H1 (cell line): ENCODE data around the gene RITA1. TPM values are rescaled to one million over a fixed set of nuclear protein-coding genes. Genes with fewer than 3 reads are reported as not detected.
A peak's percentile ranks its signal among the peaks of the same experiment; 100 is the strongest.

Source experiments
- CTCF ChIA-PET: fragments of 300-600 bp; sonication (Branson Sonifier 250); formaldehyde crosslinking; loops from one replicate; lab custom pipeline; 2021; ENCODE audit not compliant: partially characterized antibody; lab: Charles Lee
- POLR2A ChIA-PET: fragments of 300-600 bp; sonication (Branson Sonifier 250); formaldehyde crosslinking; loops from one replicate; lab custom pipeline; 2021; ENCODE audit warnings: inconsistent platforms; ENCODE audit not compliant: partially characterized antibody; lab: Charles Lee
- DNase-seq, 2 experiments: peaks; one replicate each; pipeline versions ENCODE4 v3.0.0 to v3.0.0-alpha.2; 2010 to 2022; ENCODE audit warnings: low spot score in 2 of 2, low read depth in 1 of 2, mixed read lengths in 1 of 2
- FAIRE-seq: peaks from 2 replicates; lab custom pipeline; 2011; peaks lifted over from hg19 to GRCh38; lab: Jason Lieb, UNC
- H2AFZ ChIP-seq: 2 replicates; pipeline ENCODE4 v1.8.1; 2012; ENCODE audit warnings: low read length, inconsistent platforms
- H2AK5ac ChIP-seq: 2 replicates; pipeline ENCODE4 v1.6.1; 2013; ENCODE audit warnings: low read depth, low read length
- H2BK120ac ChIP-seq: replicated peaks from 2 replicates; pipeline ENCODE3; 2013; ENCODE audit warnings: low read depth, low read length, inconsistent platforms
- H2BK12ac ChIP-seq: 2 replicates; pipeline ENCODE4 v1.6.1; 2013; ENCODE audit warnings: low read depth, low read length
- H2BK15ac ChIP-seq: 2 replicates; pipeline ENCODE4 v1.6.1; 2013; ENCODE audit warnings: low read length
- H2BK20ac ChIP-seq: 2 replicates; pipeline ENCODE4 v1.6.1; 2013; ENCODE audit warnings: low read length
- H2BK5ac ChIP-seq: 2 replicates; pipeline ENCODE4 v1.6.1; 2013; ENCODE audit warnings: low read depth, low read length
- H3K14ac ChIP-seq: 2 replicates; pipeline ENCODE4 v1.6.1; 2013; ENCODE audit warnings: inconsistent platforms; ENCODE audit not compliant: insufficient read length
- H3K18ac ChIP-seq: 2 replicates; pipeline ENCODE4 v1.6.1; 2013; ENCODE audit warnings: low read length; ENCODE audit errors: extremely low read depth
- H3K23ac ChIP-seq: 2 replicates; pipeline ENCODE4 v1.6.1; 2013; ENCODE audit warnings: inconsistent platforms; ENCODE audit not compliant: insufficient read length
- H3K23me2 ChIP-seq: 2 replicates; pipeline ENCODE4 v1.6.1; 2013; ENCODE audit warnings: low read depth, low read length
- H3K27ac ChIP-seq: 2 replicates; pipeline ENCODE4 v1.6.1; 2011; ENCODE audit warnings: low read depth, low read length, inconsistent platforms
- H3K27me3 ChIP-seq, 4 experiments: replicated peaks in 1 of 4; 1 replicate in 1 of 4; 2 replicates in 3 of 4; pipeline versions ENCODE4 v1.6.1 to v1.8.1; 2011 to 2013; ENCODE audit warnings: low read length in 3 of 4, mild to moderate bottlenecking in 3 of 4, inconsistent platforms in 2 of 4, mixed read lengths in 2 of 4, moderate library complexity in 1 of 4; ENCODE audit not compliant: control insufficient read depth in 3 of 4, insufficient read depth in 3 of 4; ENCODE audit errors: extremely low read depth in 1 of 4
- H3K36me3 ChIP-seq, 4 experiments: 2 replicates each; pipeline versions ENCODE4 v1.6.1 to v1.8.1; 2011 to 2013; ENCODE audit warnings: mild to moderate bottlenecking in 4 of 4, low read length in 3 of 4, moderate library complexity in 2 of 4, control low read depth in 1 of 4, inconsistent platforms in 1 of 4; ENCODE audit not compliant: insufficient read depth in 4 of 4, control insufficient read depth in 2 of 4
- H3K4ac ChIP-seq: replicated peaks from 2 replicates; pipeline ENCODE3; 2013; ENCODE audit warnings: low read length, low read depth, mixed read lengths, inconsistent platforms; ENCODE audit not compliant: insufficient read length
- H3K4me1 ChIP-seq, 4 experiments: replicated peaks in 1 of 4; 1 replicate in 1 of 4; 2 replicates in 3 of 4; pipeline versions ENCODE4 v1.6.1 to v1.8.1; 2011 to 2013; ENCODE audit warnings: low read length in 3 of 4, inconsistent platforms in 2 of 4, mixed read lengths in 1 of 4; ENCODE audit not compliant: insufficient read depth in 4 of 4, control insufficient read depth in 3 of 4
- H3K4me2 ChIP-seq, 2 experiments: 2 replicates each; pipeline versions ENCODE4 v1.6.1 to v1.8.1; 2011 to 2013; ENCODE audit warnings: low read depth in 2 of 2, low read length in 2 of 2, control low read depth in 1 of 2, inconsistent platforms in 1 of 2, mild to moderate bottlenecking in 1 of 2; ENCODE audit not compliant: insufficient read depth in 1 of 2
- H3K4me3 ChIP-seq, 4 experiments: fragments of 200-600, 300-600 bp in 1 of 4; sonication (generic), shearing (Covaris generic), sonication (Bioruptor Twin) in 1 of 4; 2 replicates each; pipeline versions ENCODE4 v1.5.1 to v1.8.1; 2011 to 2016; ENCODE audit warnings: low read length in 4 of 4, low read depth in 3 of 4, control low read depth in 2 of 4, inconsistent platforms in 2 of 4, mild to moderate bottlenecking in 2 of 4, mixed read lengths in 1 of 4, moderate library complexity in 1 of 4; ENCODE audit not compliant: insufficient read depth in 2 of 4; ENCODE audit errors: extremely low read depth in 1 of 4
- H3K56ac ChIP-seq: replicated peaks from 2 replicates; pipeline ENCODE3; 2013; ENCODE audit warnings: low read depth, mild to moderate bottlenecking, mixed read lengths, low read length, inconsistent platforms; ENCODE audit not compliant: insufficient read length
- H3K79me1 ChIP-seq: 2 replicates; pipeline ENCODE4 v1.6.1; 2013; ENCODE audit warnings: low read depth, low read length, control low read depth
- H3K79me2 ChIP-seq, 2 experiments: 2 replicates each; pipeline versions ENCODE4 v1.6.1 to v1.8.1; 2012 to 2013; ENCODE audit warnings: low read length in 2 of 2, mild to moderate bottlenecking in 2 of 2, inconsistent platforms in 1 of 2; ENCODE audit not compliant: insufficient read depth in 2 of 2, control insufficient read depth in 1 of 2
- H3K9ac ChIP-seq, 4 experiments: replicated peaks in 1 of 4; 1 replicate in 1 of 4; 2 replicates in 3 of 4; pipeline versions ENCODE4 v1.6.1 to v1.8.1; 2011 to 2013; ENCODE audit warnings: low read depth in 3 of 4, low read length in 3 of 4, control low read depth in 2 of 4, mild to moderate bottlenecking in 2 of 4, moderate library complexity in 2 of 4, inconsistent platforms in 1 of 4; ENCODE audit errors: extremely low read depth in 1 of 4
- H3K9me3 ChIP-seq, 2 experiments: 2 replicates each; pipeline versions ENCODE4 v1.6.1 to v1.8.1; 2012 to 2013; ENCODE audit warnings: mild to moderate bottlenecking in 2 of 2, moderate library complexity in 2 of 2, control low read depth in 1 of 2, inconsistent platforms in 1 of 2, low read depth in 1 of 2, low read length in 1 of 2, mixed read lengths in 1 of 2; ENCODE audit not compliant: insufficient read depth in 2 of 2
- H4K20me1 ChIP-seq, 2 experiments: replicated peaks in 1 of 2; 2 replicates each; pipeline versions ENCODE3 to v1.8.1; 2011 to 2013; ENCODE audit warnings: inconsistent platforms in 2 of 2, low read length in 2 of 2, mild to moderate bottlenecking in 1 of 2; ENCODE audit not compliant: insufficient read depth in 2 of 2, control insufficient read depth in 1 of 2
- H4K5ac ChIP-seq: 2 replicates; pipeline ENCODE4 v1.6.1; 2013; ENCODE audit warnings: low read length, low read depth, mixed read lengths, inconsistent platforms; ENCODE audit not compliant: insufficient read length
- H4K8ac ChIP-seq: 2 replicates; pipeline ENCODE4 v1.8.0; 2013; ENCODE audit warnings: mild to moderate bottlenecking, moderate library complexity, low read length, inconsistent platforms; ENCODE audit not compliant: insufficient read depth; ENCODE audit errors: extremely low read depth
- H4K91ac ChIP-seq: replicated peaks from 2 replicates; pipeline ENCODE3; 2013; ENCODE audit warnings: low read length, mixed read lengths, inconsistent platforms; ENCODE audit not compliant: insufficient read length
- ATF2 ChIP-seq: IDR thresholded peaks from 2 replicates; pipeline ENCODE4 v1.6.1; 2012; ENCODE audit warnings: low read length, inconsistent platforms
- CHD2 ChIP-seq: IDR thresholded peaks from 2 replicates; pipeline ENCODE4 v1.6.1; 2012; ENCODE audit warnings: low read length, improper control_type of control experiment
- JUN ChIP-seq: IDR thresholded peaks from 2 replicates; pipeline ENCODE4 v1.6.1; 2011; ENCODE audit warnings: low read depth, mild to moderate bottlenecking, improper control_type of control experiment, low read length
- PHF8 ChIP-seq: fragments of 200-600 bp; sonication (generic); conservative IDR thresholded peaks from 2 replicates; pipeline ENCODE4 v1.7.1; 2012; ENCODE audit warnings: low read depth, mild to moderate bottlenecking, inconsistent platforms, low read length, moderate library complexity
- TAF1 ChIP-seq: IDR thresholded peaks from 2 replicates; pipeline ENCODE4 v1.6.1; 2011; ENCODE audit warnings: mild to moderate bottlenecking, low read depth, low read length
- WGBS, 2 experiments: shearing (Covaris generic) in 1 of 2; methylation state at CpG; one replicate each; pipeline versions ENCODE4 v1.1.6 to v1.1.7; 2013 to 2015; ENCODE audit warnings: low lambda C conversion rate in 2 of 2, mixed read lengths in 2 of 2, inconsistent platforms in 1 of 2, low coverage in 1 of 2, missing lambda C conversion rate in 1 of 2; ENCODE audit not compliant: insufficient replicate concordance in 2 of 2, insufficient coverage in 1 of 2, insufficient read length in 1 of 2; ENCODE audit errors: extremely low coverage in 1 of 2, missing lambda C conversion rate in 1 of 2; 5-methylcytosine and 5-hydroxymethylcytosine counted together
- polyA plus RNA-seq, 7 experiments: library from polyadenylated mRNA; depleted of rRNA in 3 of 7; stranded (reverse) in 5 of 7; unstranded in 2 of 7; fragments of >200 nt in 5 of 7; fragments of 200-250 nt in 2 of 7; gene quantifications; 1 replicate in 5 of 7; 2 replicates in 1 of 7; 4 replicates in 1 of 7; pipeline versions ENCODE4 v1.2.1 to v1.2.3, GENCODE V29; 2011 to 2013; ENCODE audit warnings: missing spikeins in 2 of 7, mixed read lengths in 2 of 7
- total RNA-seq: library from RNA; stranded (reverse); fragmentation: NEBNext Ultra II Directional; extraction: Animal tissue kit (Norgen Biotek cat#: 25700); gene quantifications from 2 replicates; pipeline ENCODE4 v1.2.1, GENCODE V29; 2021

RITA1 gene
- total and polyA plus RNA-seq, 2 of the 8 experiments (the other 6 are each of a cell fraction or from before 2014, with no cell fraction given) = 24.1 to 25.8 TPM

- Histone ChIP-seq H4K91ac (no peak overlapping the region), H2BK5ac (no peak overlapping the region), H3K27me3 (no peaks in the 10 kb centered on the region), H4K20me1 (peaks cover 17 to 20% of the 10 kb centered on the region in 2 experiments), H3K9me3 (no peaks in the 10 kb centered on the region), H2BK15ac (no peak overlapping the region), H3K4me3 (no peak overlapping the region), H3K4me1 (peaks cover 5 to 13% (median 9%) of the 10 kb centered on the region in 4 experiments), H2BK120ac (no peak overlapping the region), H2AK5ac (no peak overlapping the region), H2BK20ac (no peak overlapping the region), H2AFZ (no peak overlapping the region), H3K23ac (no peak overlapping the region), H3K23me2 (0 out of 2 replicates have a peak, but pooled peaks cover 3% of the 10 kb centered on the region), H3K56ac (no peak overlapping the region), H3K18ac (no peak overlapping the region), H3K9ac (no peak overlapping the region), H3K79me1 (no peaks in the 10 kb centered on the region; the same call in none of the 2 replicates), H2BK12ac (no peak overlapping the region), H3K36me3 (peaks cover 19 to 45% (median 40%) of the 10 kb centered on the region in 4 experiments; a peak in 7 of 8 replicates), H3K4me2 (peak overlapping the region; percentile 18 to 37; a peak in 2 of 4 replicates)
- 22% methylated on average over 8 of the region's 26 CpGs; no CpG with 5 or more reads in 1 of the 2 experiments for WGBS, 2 experiments
- ChIA-PET CTCF (interaction anchor here (0.9 to 11.2 kb wide), 7 partner anchors 9 to 113 kb away, joined by 3 to 114 read pairs (median 7); partner anchors contain the start of gene RASAL1), POLR2A (interaction anchor here (0.9 to 4.3 kb wide), 7 partner anchors 9 to 47 kb away, joined by 3 to 28 read pairs (median 4); partner anchors contain the start of genes CFAP73, DDX54 and RITA1)
- DNase-seq (peak; percentile 95 to 98), FAIRE-seq (peak; percentile 77)
- TF ChIP-seq ATF2 (no peak), PHF8 (no peak), TAF1 (no peak), JUN (no peak), CHD2 (0 out of 2 replicates have a peak, but pooled peaks have one; percentile 12)
- TF ChIP-seq, all 59 proteins: peak for 1
- Histone ChIP-seq H4K5ac (no peak overlapping the region), H3K14ac (no peak overlapping the region), H3K4ac (no peak overlapping the region), H3K79me2 (no peaks in the 10 kb centered on the region), H4K8ac (no peak overlapping the region; the same call in 1 of the 2 replicates), H3K27ac (no peak overlapping the region)
Measured at GRCh38 chr12:113161415-113162016, 24.0 kb upstream of the RITA1 start.
